OCI-LY7 (cell line): Measurements from ENCODE around the gene DAGLA. TPM values are rescaled to one million over a fixed set of nuclear protein-coding genes. Genes with fewer than 3 reads are reported as not detected.

Experiments used
- BruUV-seq: library from RNA; stranded (reverse); fragments of 400-500 nt; replicated peaks from 2 replicates; lab custom pipeline; 2021; lab: Mats Ljungman, UMichigan
- CTCF ChIA-PET: fragments of 300-600 bp; sonication (Branson Sonifier 250); formaldehyde crosslinking; loops from one replicate; lab custom pipeline; 2022; ENCODE audit warnings: antibody characterized with exemption; ENCODE audit not compliant: unreplicated experiment; lab: Charles Lee
- POLR2A ChIA-PET: fragments of 300-600 bp; sonication (Branson Sonifier 250); formaldehyde crosslinking; loops from one replicate; lab custom pipeline; 2022; ENCODE audit warnings: antibody characterized with exemption; lab: Charles Lee
- DNase-seq: peaks from one replicate; pipeline ENCODE4 v3.0.0-alpha.2; 2015; ENCODE audit warnings: low spot score
- H2AFZ ChIP-seq: fragments of 200-600 bp; sonication (generic), shearing (Covaris generic); 2 replicates; pipeline ENCODE4 v1.6.1; 2014; ENCODE audit warnings: mild to moderate bottlenecking, antibody characterized with exemption, low read length, moderate library complexity
- H3K27ac ChIP-seq: fragments of 200-600 bp; sonication (generic); 2 replicates; pipeline ENCODE4 v1.5.1; 2014; ENCODE audit warnings: mixed run types, low read depth, mild to moderate bottlenecking, moderate library complexity, low read length, inconsistent platforms; ENCODE audit not compliant: poor library complexity, severe bottlenecking
- H3K36me3 ChIP-seq: fragments of 200-600 bp; sonication (generic); 2 replicates; pipeline ENCODE4 v1.6.1; 2014; ENCODE audit warnings: mild to moderate bottlenecking, antibody characterized with exemption, low read length, moderate library complexity, mixed read lengths; ENCODE audit not compliant: insufficient read depth
- H3K4me1 ChIP-seq: fragments of 200-600 bp; sonication (generic); 2 replicates; pipeline ENCODE4 v1.5.1; 2014; ENCODE audit warnings: mild to moderate bottlenecking, low read length; ENCODE audit not compliant: insufficient read depth, poor library complexity, severe bottlenecking
- H3K4me2 ChIP-seq: fragments of 200-600 bp; sonication (generic); 2 replicates; pipeline ENCODE4 v1.6.1; 2014; ENCODE audit warnings: mild to moderate bottlenecking, low read length
- H3K4me3 ChIP-seq: fragments of 200-600 bp; sonication (generic); 2 replicates; pipeline ENCODE4 v1.5.1; 2014; ENCODE audit warnings: mild to moderate bottlenecking, low read depth, low read length; ENCODE audit not compliant: poor library complexity, severe bottlenecking
- H3K79me2 ChIP-seq: fragments of 200-600 bp; sonication (generic); 2 replicates; pipeline ENCODE4 v1.6.1; 2016; ENCODE audit warnings: low read depth, mild to moderate bottlenecking, low read length, moderate library complexity, mixed read lengths; ENCODE audit not compliant: insufficient read depth
- H3K9me2 ChIP-seq: fragments of 200-600 bp; sonication (generic); 2 replicates; pipeline ENCODE4 v1.6.1; 2016; ENCODE audit warnings: mild to moderate bottlenecking, low read length, mixed read lengths; ENCODE audit not compliant: insufficient read depth
- H3K9me3 ChIP-seq: fragments of 200-600 bp; sonication (generic); 2 replicates; pipeline ENCODE4 v1.6.1; 2014; ENCODE audit warnings: mild to moderate bottlenecking, mixed run types, low read length, mixed read lengths
- H4K20me1 ChIP-seq: fragments of 200-600 bp; sonication (generic); 2 replicates; pipeline ENCODE4 v1.6.1; 2014; ENCODE audit warnings: mild to moderate bottlenecking, antibody characterized with exemption, low read length, moderate library complexity, mixed read lengths; ENCODE audit not compliant: insufficient read depth
- CTCF ChIP-seq: fragments of 200-600 bp; sonication (generic); conservative IDR thresholded peaks from 2 replicates; pipeline ENCODE4 v1.5.1; 2014; ENCODE audit warnings: mild to moderate bottlenecking, antibody characterized with exemption, low read length, moderate library complexity, mixed read lengths
- EZH2phosphoT487 ChIP-seq: fragments of 200-600 bp; sonication (generic); IDR thresholded peaks from 2 replicates; pipeline ENCODE4 v1.6.1; 2018; ENCODE audit warnings: low read depth, borderline replicate concordance, mild to moderate bottlenecking, mixed run types, antibody characterized with exemption, low read length, moderate library complexity, mixed read lengths
- intact Hi-C: fragments of 100-400 bp; cut with micrococcal nuclease; formaldehyde crosslinking; loops from one replicate; pipeline ENCODE4 v1.10.0; 2022; ENCODE audit not compliant: unreplicated experiment
- total RNA-seq, 2 experiments: library from RNA; depleted of rRNA in 1 of 2; stranded (reverse); fragments of >200 nt in 1 of 2; shearing (Covaris generic) in 1 of 2; gene quantifications; 2 replicates each; pipeline ENCODE4 v1.2.3, GENCODE V29; 2014 to 2022

Gene DAGLA
- total RNA-seq, 2 experiments from 2014 or later = not detected

GRCh38 chr11:61777234-61778090 is 97.3 kb downstream of the DAGLA start:
- intact Hi-C loops = no loop called here
- H3K4me3 ChIP-seq = no peak overlapping the region
- peaks cover 5% of the 10 kb centered on the region for H3K4me1 ChIP-seq
- H3K4me2 ChIP-seq = no peak overlapping the region
- TF ChIP-seq EZH2phosphoT487 (no peak), CTCF (no peak)
- no peaks in the 10 kb centered on the region for H4K20me1 ChIP-seq
- CTCF ChIA-PET = no interaction called here
- BruUV-seq = no TSS peak
- POLR2A ChIA-PET = no interaction called here
- DNase-seq = no peak
- no peak overlapping the region for H2AFZ ChIP-seq
- H3K36me3 ChIP-seq = no peaks in the 10 kb centered on the region
- H3K79me2 ChIP-seq = no peaks in the 10 kb centered on the region
- no peaks in the 10 kb centered on the region for H3K9me2 ChIP-seq
- H3K27ac ChIP-seq = no peak overlapping the region
- H3K9me3 ChIP-seq = no peaks in the 10 kb centered on the region

GRCh38 chr11:61778357-61778886 is 98.2 kb downstream of the DAGLA start:
- H4K20me1 ChIP-seq = no peaks in the 10 kb centered on the region
- intact Hi-C loops = no loop called here
- CTCF ChIA-PET = no interaction called here
- no peak overlapping the region for H2AFZ ChIP-seq
- TF ChIP-seq EZH2phosphoT487 (no peak), CTCF (0 out of 2 replicates have a peak, but pooled peaks have one; percentile 17)
- DNase-seq = no peak
- no peak overlapping the region for H3K27ac ChIP-seq
- no peak overlapping the region for H3K4me2 ChIP-seq
- no peaks in the 10 kb centered on the region for H3K4me1 ChIP-seq
- H3K4me3 ChIP-seq = no peak overlapping the region
- no peaks in the 10 kb centered on the region for H3K9me2 ChIP-seq
- H3K9me3 ChIP-seq = no peaks in the 10 kb centered on the region
- no peaks in the 10 kb centered on the region for H3K79me2 ChIP-seq
- BruUV-seq = no TSS peak
- POLR2A ChIA-PET = no interaction called here
- no peaks in the 10 kb centered on the region for H3K36me3 ChIP-seq
